GM21447 (cell line): ENCODE measurements around the gene LMLN.
"Not testable (repeated sequence)": the region's sequence is repeated elsewhere in the genome, so short reads cannot be mapped to it uniquely, and the experiment has no call there.

Experiments
- ATAC-seq: cut with Tn5 transposase; IDR thresholded peaks from one replicate; pipeline ENCODE4 v1.9.1; 2021; ENCODE audit not compliant: unreplicated experiment

LMLN gene

GRCh38 chr3:198071602-198072287 lies 111.7 kb downstream of the LMLN start:
- peak; percentile 73 for ATAC-seq

- no peak for ATAC-seq
These were observed 116.8 kb downstream of the LMLN start for GRCh38 chr3:198076722-198077308.

- ATAC-seq: no peak
These were observed 119.9 kb downstream of the LMLN start for GRCh38 chr3:198079771-198080520.

DNA sequence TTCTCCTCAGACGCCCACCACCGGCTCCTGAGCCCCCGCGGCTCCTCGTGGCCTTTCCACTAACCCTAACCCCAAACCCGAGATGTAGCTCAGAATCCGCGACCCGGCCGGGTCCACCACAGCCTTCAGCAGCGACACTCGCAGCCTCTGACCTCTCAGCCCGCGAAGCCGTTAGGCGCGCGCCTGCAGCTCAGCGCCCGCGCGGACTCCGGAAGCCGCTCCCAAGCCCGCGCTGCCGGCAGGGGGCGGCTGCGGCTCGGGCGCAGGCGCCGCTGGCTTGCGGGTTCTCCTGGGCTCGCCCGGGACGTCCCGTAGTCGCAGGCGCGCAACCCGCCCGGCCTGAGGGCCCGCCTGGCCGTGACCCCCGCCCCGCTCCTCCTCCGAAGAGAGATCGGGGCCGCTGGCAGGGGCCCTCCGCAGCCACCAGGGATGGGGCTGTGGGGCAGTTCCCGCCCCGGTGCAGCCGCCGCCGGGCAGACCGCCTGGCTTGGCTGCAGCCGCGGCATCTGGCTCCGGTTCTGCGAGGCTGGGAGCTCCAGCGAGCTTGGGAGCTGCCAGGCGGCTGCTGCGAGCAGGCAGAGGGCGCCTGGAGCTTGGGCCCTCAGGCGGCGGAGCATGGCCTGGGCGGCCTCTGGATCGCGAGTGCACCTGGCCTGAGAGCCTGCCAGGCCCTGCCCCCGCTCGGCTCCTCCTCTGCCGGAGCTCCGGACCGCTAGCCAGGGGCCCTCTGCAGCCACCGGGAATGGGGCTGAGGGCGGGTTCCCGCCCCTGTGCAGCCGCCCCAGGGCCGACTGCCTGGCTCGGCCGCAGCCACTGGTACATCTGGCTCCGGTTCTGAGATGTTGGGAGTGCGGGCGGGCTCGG lies 120.7 kb downstream of the LMLN start:
- ATAC-seq: peak; percentile 57

DNA sequence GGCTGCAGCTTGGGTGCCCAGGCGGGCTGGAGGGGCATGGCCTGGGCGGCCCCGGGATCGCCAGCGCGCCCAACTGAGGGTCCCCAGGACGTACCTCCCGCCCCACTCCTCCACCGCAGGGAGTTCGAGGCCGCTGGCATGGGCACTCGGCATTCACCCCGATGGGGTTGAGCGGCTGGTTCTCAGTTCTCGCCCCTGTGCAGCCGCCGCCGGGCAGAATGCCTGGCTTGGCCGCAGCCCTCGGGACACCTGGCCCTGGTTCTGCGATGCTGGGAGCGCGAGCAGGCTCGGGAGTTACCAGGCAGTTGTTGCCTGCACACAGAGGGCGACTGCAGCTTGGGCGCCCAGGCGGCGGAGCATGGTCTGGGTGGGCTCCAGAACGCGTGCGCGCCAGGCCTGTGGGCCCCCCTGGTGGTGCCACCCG lies 121.4 kb downstream of the LMLN start:
- ATAC-seq: no peak

GRCh38 chr3:198082226-198082625 lies 122.2 kb downstream of the LMLN start:
- ATAC-seq: not testable (repeated sequence)

GRCh38 chr3:198088421-198088955 lies 128.5 kb downstream of the LMLN start:
- ATAC-seq: no peak

DNA sequence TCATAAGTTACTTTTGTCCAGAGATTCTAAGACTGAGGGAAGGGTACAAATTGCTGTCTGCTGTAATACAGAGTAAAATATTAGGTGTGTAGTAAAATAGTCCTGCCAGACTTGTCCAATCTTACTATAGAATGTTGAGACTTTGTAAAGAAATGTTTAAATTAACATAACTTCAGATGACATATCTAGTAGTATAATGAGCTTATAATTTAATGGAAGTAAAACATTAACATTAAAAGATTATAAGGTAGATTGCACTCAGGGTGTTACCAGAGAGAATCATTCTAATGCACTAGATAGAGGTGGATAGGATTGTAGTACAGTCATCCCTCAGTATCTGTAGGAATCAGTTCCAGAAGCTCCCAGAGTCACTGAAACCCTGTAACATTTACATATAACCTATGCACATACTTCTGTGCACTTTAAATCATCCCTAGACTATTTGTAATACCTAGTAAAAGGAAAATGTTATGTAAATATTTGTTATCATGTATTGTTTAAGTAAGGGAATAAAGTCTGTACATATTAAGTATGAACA lies 130.8 kb downstream of the LMLN start:
- no peak for ATAC-seq

GRCh38 chr3:198092276-198092675 lies 132.3 kb downstream of the LMLN start:
- ATAC-seq: no peak

GRCh38 chr3:198093112-198093679 lies 133.2 kb downstream of the LMLN start:
- ATAC-seq: no peak
